OCI-LY1 (cell line): Measurements from ENCODE around the gene SERINC5.

Source experiments
- H2AFZ ChIP-seq: fragments of 200-600 bp; sonication (generic), shearing (Covaris generic); 2 replicates; pipeline ENCODE4 v1.6.0; 2014; ENCODE audit warnings: antibody characterized with exemption, mild to moderate bottlenecking, low read length
- H3F3A ChIP-seq: fragments of 200-600 bp; sonication (generic), shearing (Covaris generic); 2 replicates; pipeline ENCODE4 v1.6.0; 2014; ENCODE audit warnings: mild to moderate bottlenecking, antibody characterized with exemption, low read length, moderate library complexity; ENCODE audit not compliant: insufficient read depth
- H3K27ac ChIP-seq: fragments of 200-600 bp; sonication (generic); 2 replicates; pipeline ENCODE4 v1.5.1; 2014; ENCODE audit warnings: low read length, mixed run types, mild to moderate bottlenecking, low read depth; ENCODE audit not compliant: poor library complexity, severe bottlenecking
- H3K27me3 ChIP-seq: fragments of 200-600 bp; sonication (generic); 2 replicates; pipeline ENCODE4 v1.6.0; 2014; ENCODE audit warnings: antibody characterized with exemption, mild to moderate bottlenecking, low read length, moderate library complexity; ENCODE audit not compliant: insufficient read depth
- H3K36me3 ChIP-seq: fragments of 200-600 bp; sonication (generic); 2 replicates; pipeline ENCODE4 v1.6.1; 2014; ENCODE audit warnings: mild to moderate bottlenecking, antibody characterized with exemption, low read length, moderate library complexity, mixed read lengths; ENCODE audit not compliant: insufficient read depth
- H3K4me1 ChIP-seq: fragments of 200-600 bp; sonication (generic); 2 replicates; pipeline ENCODE4 v1.5.1; 2014; ENCODE audit warnings: mild to moderate bottlenecking, low read length, moderate library complexity; ENCODE audit not compliant: insufficient read depth, severe bottlenecking
- H3K4me2 ChIP-seq: fragments of 200-600 bp; sonication (generic), shearing (Covaris generic); 2 replicates; pipeline ENCODE4 v1.6.1; 2014; ENCODE audit warnings: low read length
- H3K4me3 ChIP-seq: fragments of 200-600 bp; sonication (generic); 2 replicates; pipeline ENCODE4 v1.5.1; 2014; ENCODE audit warnings: low read length, low read depth, mild to moderate bottlenecking, mixed read lengths; ENCODE audit not compliant: poor library complexity, severe bottlenecking
- H3K79me2 ChIP-seq: fragments of 200-600 bp; shearing (Covaris generic); 2 replicates; pipeline ENCODE4 v1.6.1; 2016; ENCODE audit warnings: mixed run types, low read length, mixed read lengths; ENCODE audit not compliant: insufficient read depth
- H3K9ac ChIP-seq: fragments of 200-600 bp; sonication (generic), shearing (Covaris generic); 2 replicates; pipeline ENCODE4 v1.6.1; 2014; ENCODE audit warnings: mild to moderate bottlenecking, low read length, mixed read lengths
- H3K9me2 ChIP-seq: fragments of 200-600 bp; sonication (generic), shearing (Covaris generic); 2 replicates; pipeline ENCODE4 v1.6.1; 2014; ENCODE audit warnings: low read depth, mild to moderate bottlenecking, low read length, mixed read lengths
- H3K9me3 ChIP-seq: fragments of 200-600 bp; shearing (Covaris generic); 2 replicates; pipeline ENCODE4 v1.6.1; 2014; ENCODE audit warnings: low read length, mixed read lengths
- H4K20me1 ChIP-seq: fragments of 200-600 bp; sonication (generic), shearing (Covaris generic); 2 replicates; pipeline ENCODE4 v1.6.0; 2016; ENCODE audit warnings: mild to moderate bottlenecking, low read length; ENCODE audit not compliant: insufficient read depth
- EZH2 ChIP-seq: fragments of 200-600 bp; sonication (generic), shearing (Covaris generic); IDR thresholded peaks from 2 replicates; pipeline ENCODE4 v1.8.0; 2017; ENCODE audit warnings: borderline replicate concordance, mixed run types, mild to moderate bottlenecking, antibody characterized with exemption, low read length, moderate library complexity, mixed read lengths
- TF ChIP-seq, protein P1 (sequence below): fragments of 200-600 bp; sonication (generic), shearing (Covaris generic); IDR thresholded peaks from 2 replicates; pipeline ENCODE4 v1.5.1; 2017; ENCODE audit warnings: mild to moderate bottlenecking, antibody characterized with exemption, low read length, moderate library complexity, mixed read lengths

SERINC5 gene

GRCh38 chr5:80291761-80292160, 35.9 kb upstream of the SERINC5 start:
- Histone ChIP-seq H3K36me3 (no peaks in the 10 kb centered on the region; the same call in 1 of the 2 replicates), H3K79me2 (no peaks in the 10 kb centered on the region), H3K9me3 (0 out of 2 replicates have a peak, but pooled peaks cover 3% of the 10 kb centered on the region), H3K4me2 (no peak overlapping the region), H3K4me1 (no peaks in the 10 kb centered on the region), H3K27me3 (peaks cover 4% of the 10 kb centered on the region; the same call in 1 of the 2 replicates), H3K9me2 (no peaks in the 10 kb centered on the region), H3F3A (no peaks in the 10 kb centered on the region), H2AFZ (no peak overlapping the region), H4K20me1 (no peaks in the 10 kb centered on the region), H3K27ac (no peak overlapping the region), H3K4me3 (no peak overlapping the region), H3K9ac (no peak overlapping the region)
- TF ChIP-seq, protein P1, sequence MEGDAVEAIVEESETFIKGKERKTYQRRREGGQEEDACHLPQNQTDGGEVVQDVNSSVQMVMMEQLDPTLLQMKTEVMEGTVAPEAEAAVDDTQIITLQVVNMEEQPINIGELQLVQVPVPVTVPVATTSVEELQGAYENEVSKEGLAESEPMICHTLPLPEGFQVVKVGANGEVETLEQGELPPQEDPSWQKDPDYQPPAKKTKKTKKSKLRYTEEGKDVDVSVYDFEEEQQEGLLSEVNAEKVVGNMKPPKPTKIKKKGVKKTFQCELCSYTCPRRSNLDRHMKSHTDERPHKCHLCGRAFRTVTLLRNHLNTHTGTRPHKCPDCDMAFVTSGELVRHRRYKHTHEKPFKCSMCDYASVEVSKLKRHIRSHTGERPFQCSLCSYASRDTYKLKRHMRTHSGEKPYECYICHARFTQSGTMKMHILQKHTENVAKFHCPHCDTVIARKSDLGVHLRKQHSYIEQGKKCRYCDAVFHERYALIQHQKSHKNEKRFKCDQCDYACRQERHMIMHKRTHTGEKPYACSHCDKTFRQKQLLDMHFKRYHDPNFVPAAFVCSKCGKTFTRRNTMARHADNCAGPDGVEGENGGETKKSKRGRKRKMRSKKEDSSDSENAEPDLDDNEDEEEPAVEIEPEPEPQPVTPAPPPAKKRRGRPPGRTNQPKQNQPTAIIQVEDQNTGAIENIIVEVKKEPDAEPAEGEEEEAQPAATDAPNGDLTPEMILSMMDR: no peak
- TF ChIP-seq EZH2: no peak

DNA sequence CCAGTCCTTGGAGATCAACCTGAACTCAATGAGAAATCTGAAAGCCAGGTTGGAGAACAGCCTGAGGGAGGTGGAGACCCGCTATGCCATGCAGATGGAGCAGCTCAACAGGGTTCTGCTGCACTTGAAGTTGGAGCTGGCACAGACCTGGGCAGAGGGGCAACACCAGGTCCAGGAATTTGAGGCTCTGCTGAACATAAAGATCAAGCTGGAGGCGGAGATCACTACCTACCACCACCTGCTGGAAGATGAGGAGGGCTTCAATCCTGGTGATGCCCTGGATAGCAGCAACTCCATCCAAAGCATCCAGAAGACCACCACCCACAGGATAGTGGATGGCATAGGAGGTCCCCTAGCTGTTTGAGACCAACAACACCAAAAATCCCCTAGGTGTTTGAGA, 33.5 kb upstream of the SERINC5 start:
- Histone ChIP-seq H3K9me2 (no peaks in the 10 kb centered on the region), H3F3A (no peaks in the 10 kb centered on the region), H3K36me3 (no peaks in the 10 kb centered on the region; the same call in 1 of the 2 replicates), H3K79me2 (no peaks in the 10 kb centered on the region), H3K4me1 (peaks cover 7% of the 10 kb centered on the region), H3K4me2 (no peak overlapping the region), H3K27ac (no peak overlapping the region), H4K20me1 (no peaks in the 10 kb centered on the region), H3K9me3 (0 out of 2 replicates have a peak, but pooled peaks cover 3% of the 10 kb centered on the region), H3K27me3 (peaks cover 3% of the 10 kb centered on the region; the same call in 1 of the 2 replicates), H2AFZ (no peak overlapping the region), H3K9ac (no peak overlapping the region), H3K4me3 (no peak overlapping the region)
- no peak for TF ChIP-seq EZH2
- TF ChIP-seq, protein P1: no peak

DNA sequence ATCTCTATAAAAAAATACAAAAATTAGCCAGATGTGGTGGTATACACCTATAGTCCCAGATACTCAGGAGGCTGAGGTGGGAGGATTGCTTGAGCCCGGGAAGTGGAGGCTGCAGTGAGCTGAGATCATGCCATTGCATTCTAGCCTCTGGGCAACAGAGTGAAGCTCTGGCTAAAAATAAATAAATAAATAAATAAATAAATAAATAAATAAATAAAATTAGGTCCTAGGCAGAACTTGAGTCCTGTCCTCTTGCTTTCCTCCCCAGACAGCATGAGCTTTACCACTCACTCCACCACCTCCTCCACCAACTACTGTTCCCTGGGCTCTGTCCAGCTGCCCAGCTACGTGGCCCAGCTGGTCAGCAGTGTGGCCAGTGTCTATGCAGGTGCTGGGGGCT, 32.3 kb upstream of the SERINC5 start:
- no peak overlapping the region for H3K9ac ChIP-seq
- no peaks in the 10 kb centered on the region; the same call in 1 of the 2 replicates for H3K27me3 ChIP-seq
- H3K79me2 ChIP-seq: no peaks in the 10 kb centered on the region
- H4K20me1 ChIP-seq: no peaks in the 10 kb centered on the region
- H3K9me3 ChIP-seq: no peaks in the 10 kb centered on the region
- no peak overlapping the region for H3K27ac ChIP-seq
- peaks cover 7% of the 10 kb centered on the region for H3K4me1 ChIP-seq
- H2AFZ ChIP-seq: no peak overlapping the region
- H3K36me3 ChIP-seq: no peaks in the 10 kb centered on the region
- no peak overlapping the region for H3K4me3 ChIP-seq
- H3K4me2 ChIP-seq: no peak overlapping the region
- TF ChIP-seq, protein P1: no peak
- no peak for TF ChIP-seq EZH2
- no peaks in the 10 kb centered on the region for H3K9me2 ChIP-seq
- H3F3A ChIP-seq: no peaks in the 10 kb centered on the region
